Kidney epithelial cell (primary cell): ENCODE measurements around the gene TMEM108. TPM values are rescaled to one million over a fixed set of nuclear protein-coding genes. Genes with fewer than 3 reads are reported as not detected.

ENCODE experiments used
- DNase-seq: peaks from one replicate; pipeline ENCODE4 v3.0.0-alpha.2; 2010; ENCODE audit warnings: low read depth
- H3K27me3 ChIP-seq: 2 replicates; pipeline ENCODE4 v1.6.0; 2011; ENCODE audit warnings: low read length; ENCODE audit not compliant: control insufficient read depth, insufficient read depth
- H3K36me3 ChIP-seq: 2 replicates; pipeline ENCODE4 v1.5.1; 2011; ENCODE audit warnings: low read length; ENCODE audit not compliant: control insufficient read depth, insufficient read depth
- H3K4me3 ChIP-seq: 2 replicates; pipeline ENCODE4 v1.5.1; 2011; ENCODE audit warnings: low read depth, mild to moderate bottlenecking, control low read depth, low read length
- total RNA-seq: library from RNA; depleted of rRNA; stranded (reverse); fragments of >200 nt; gene quantifications from 2 replicates; pipeline ENCODE4 v1.2.3, GENCODE V29; 2015
- TF ChIP-seq, protein P1 (sequence below): IDR thresholded peaks from 2 replicates; pipeline ENCODE4 v1.5.1; 2011; ENCODE audit warnings: mild to moderate bottlenecking, moderate library complexity, low read length, control low read depth, inconsistent platforms; ENCODE audit not compliant: insufficient read depth, poor library complexity, severe bottlenecking

TMEM108 gene
- total RNA-seq, 1 donor from 2014 or later: 4.4 TPM

DNA sequence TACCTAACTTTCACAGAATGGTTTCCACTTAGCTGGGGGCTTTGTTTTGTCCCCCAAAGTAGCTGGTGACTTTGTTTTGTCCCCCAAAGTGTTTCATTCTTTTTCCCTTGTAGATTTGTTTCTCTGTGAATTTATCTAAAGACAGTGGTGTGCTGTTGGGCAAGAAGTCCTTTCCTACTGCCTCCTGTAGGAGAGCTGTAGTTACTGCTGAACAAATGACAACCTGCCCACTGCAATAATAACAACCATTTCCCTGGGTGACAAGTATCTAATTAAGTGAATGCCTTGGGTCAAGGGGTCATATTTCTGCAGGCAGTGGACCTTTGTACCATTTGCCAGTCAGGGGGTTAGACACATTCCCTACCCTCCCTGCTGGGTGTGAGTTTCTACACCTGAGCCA lies 236.3 kb downstream of the TMEM108 start:
- TF ChIP-seq, protein P1, sequence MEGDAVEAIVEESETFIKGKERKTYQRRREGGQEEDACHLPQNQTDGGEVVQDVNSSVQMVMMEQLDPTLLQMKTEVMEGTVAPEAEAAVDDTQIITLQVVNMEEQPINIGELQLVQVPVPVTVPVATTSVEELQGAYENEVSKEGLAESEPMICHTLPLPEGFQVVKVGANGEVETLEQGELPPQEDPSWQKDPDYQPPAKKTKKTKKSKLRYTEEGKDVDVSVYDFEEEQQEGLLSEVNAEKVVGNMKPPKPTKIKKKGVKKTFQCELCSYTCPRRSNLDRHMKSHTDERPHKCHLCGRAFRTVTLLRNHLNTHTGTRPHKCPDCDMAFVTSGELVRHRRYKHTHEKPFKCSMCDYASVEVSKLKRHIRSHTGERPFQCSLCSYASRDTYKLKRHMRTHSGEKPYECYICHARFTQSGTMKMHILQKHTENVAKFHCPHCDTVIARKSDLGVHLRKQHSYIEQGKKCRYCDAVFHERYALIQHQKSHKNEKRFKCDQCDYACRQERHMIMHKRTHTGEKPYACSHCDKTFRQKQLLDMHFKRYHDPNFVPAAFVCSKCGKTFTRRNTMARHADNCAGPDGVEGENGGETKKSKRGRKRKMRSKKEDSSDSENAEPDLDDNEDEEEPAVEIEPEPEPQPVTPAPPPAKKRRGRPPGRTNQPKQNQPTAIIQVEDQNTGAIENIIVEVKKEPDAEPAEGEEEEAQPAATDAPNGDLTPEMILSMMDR: no peak
- Histone ChIP-seq H3K36me3 (no peaks in the 10 kb centered on the region), H3K27me3 (no peaks in the 10 kb centered on the region), H3K4me3 (no peak overlapping the region)
- no peak for DNase-seq

DNA sequence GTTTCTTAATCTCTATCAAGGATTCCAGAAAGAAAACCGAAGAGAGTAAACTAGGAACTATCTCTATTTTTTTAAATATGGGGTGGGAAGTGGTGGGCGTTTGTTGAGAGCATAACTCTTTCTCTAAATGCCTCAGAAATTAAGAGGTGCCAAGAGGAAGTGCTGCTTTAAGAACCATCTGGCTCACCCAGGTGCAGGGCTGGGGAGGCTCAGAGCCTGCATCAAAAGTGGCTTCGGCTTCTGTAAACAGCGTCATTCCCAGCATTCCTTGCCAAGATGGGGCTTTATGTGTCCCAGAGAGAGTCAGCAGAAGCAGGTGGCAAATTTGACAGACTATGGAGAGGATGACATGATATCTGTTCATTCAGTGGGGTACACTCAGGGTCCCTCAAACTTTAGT lies 238.4 kb downstream of the TMEM108 start:
- Histone ChIP-seq H3K4me3 (no peak overlapping the region), H3K27me3 (no peaks in the 10 kb centered on the region), H3K36me3 (no peaks in the 10 kb centered on the region)
- TF ChIP-seq, protein P1: no peak
- no peak for DNase-seq

DNA sequence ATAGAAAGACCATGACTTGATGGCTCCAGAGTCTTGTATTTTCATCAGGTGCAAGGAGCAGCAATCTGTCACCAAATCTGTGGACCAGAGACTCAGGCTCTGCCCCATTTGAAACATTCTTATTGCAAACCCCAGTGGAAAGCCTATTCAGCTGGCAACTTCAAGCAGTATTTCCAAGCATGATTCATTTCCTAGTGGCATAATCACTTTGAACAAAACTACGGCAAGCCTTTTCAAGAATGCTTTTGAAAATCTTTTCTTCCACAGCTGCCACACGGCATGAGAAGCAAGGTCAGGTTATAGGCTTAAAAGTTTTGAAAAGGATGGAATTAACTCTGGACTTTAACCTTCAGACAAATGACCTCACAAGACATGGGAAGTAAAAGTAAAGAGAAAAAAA lies 239.6 kb downstream of the TMEM108 start:
- H3K27me3 ChIP-seq: no peaks in the 10 kb centered on the region
- TF ChIP-seq, protein P1: no peak
- H3K4me3 ChIP-seq: no peak overlapping the region
- no peaks in the 10 kb centered on the region for H3K36me3 ChIP-seq
- DNase-seq: no peak

DNA sequence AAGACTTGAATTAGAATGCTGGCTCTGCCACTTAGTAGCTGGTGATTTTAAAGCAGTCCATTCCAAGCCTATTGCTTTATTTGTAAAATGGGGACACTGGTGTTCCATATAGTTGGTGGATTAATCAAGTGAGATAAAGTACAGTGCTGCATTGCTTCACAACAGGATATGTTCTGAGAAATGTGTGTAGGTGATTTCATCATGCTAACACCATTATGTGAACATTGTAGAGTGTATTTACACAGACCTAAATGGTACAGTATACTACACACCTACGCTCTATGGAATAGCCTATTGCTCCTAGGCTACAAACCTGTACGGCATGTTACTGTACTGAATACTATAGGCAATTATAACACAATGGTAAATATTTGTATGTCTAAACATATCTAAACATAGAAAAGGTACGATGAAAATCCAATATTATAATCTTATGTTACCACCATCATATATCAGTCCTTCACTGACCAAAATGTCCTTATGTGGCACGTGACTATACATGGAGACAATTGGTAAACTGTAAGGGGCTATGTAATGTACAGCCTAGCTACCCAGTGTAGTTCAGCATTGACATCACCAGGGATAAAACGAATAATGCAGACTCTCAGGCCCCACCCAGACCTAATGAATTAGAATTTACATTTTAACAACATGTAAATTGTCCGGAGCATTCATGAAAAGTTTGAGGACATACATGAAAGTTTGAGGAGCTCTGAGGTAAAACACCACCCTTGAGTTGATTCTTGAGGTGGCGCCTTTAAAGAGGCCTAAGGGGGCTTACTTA lies 240.3 kb downstream of the TMEM108 start:
- TF ChIP-seq, protein P1: no peak
- H3K36me3 ChIP-seq: no peaks in the 10 kb centered on the region
- no peaks in the 10 kb centered on the region for H3K27me3 ChIP-seq
- no peak overlapping the region for H3K4me3 ChIP-seq
- DNase-seq: no peak

DNA sequence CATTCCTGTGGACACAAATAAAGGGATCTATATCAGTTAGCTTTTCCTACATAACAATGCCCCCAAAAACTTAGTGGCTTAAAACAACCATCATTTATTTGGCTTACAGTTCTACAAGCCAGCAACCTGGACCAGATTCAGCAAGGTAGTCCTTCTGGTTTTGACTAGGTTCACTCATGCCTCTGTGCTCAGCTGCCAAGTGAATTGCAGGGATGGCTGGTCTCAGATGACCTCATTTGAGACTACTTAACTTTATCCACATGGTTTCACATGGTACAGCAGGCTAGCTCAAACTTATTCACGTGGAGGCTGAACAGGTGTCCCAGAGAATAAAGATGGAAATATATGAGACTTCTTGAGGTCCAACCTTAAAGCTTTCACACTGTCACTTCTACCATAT lies 242.4 kb downstream of the TMEM108 start:
- no peak overlapping the region for H3K4me3 ChIP-seq
- TF ChIP-seq, protein P1: no peak
- DNase-seq: peak; percentile 32
- no peaks in the 10 kb centered on the region for H3K36me3 ChIP-seq
- H3K27me3 ChIP-seq: no peaks in the 10 kb centered on the region

DNA sequence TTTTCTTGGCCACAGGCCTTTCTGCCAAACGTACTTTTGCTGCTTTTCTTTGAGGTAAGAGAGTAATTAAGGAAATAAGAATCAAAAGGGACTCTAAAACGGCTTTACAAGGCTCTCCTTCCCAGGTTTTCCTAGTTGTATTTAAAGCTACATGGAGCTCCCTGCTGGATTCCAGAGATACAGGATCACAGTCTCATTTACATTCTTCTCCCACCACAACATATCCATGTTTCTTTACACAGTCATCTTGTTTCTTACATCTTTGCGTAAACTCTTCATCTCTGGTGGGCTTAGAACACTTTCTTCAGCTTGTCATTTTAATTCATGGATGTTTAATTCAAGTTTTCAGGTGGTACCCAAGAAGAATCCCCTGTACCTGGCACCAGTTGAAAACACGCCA lies 244.0 kb downstream of the TMEM108 start:
- Histone ChIP-seq H3K36me3 (no peaks in the 10 kb centered on the region), H3K27me3 (no peaks in the 10 kb centered on the region), H3K4me3 (no peak overlapping the region)
- DNase-seq: no peak
- TF ChIP-seq, protein P1: no peak
